HG03103 (cell line): ENCODE results near the gene GLUL.
"Not testable (repeated sequence)": the region's sequence is repeated elsewhere in the genome, so short reads cannot be mapped to it uniquely, and the experiment has no call there.

Experiments used
- ATAC-seq: cut with Tn5 transposase; IDR thresholded peaks from one replicate; pipeline ENCODE4 v1.9.1; 2021; ENCODE audit warnings: low read depth; ENCODE audit not compliant: unreplicated experiment

GLUL gene

GRCh38 chr1:182395906-182396305, 4.3 kb upstream of the GLUL start:
- ATAC-seq = no peak

DNA sequence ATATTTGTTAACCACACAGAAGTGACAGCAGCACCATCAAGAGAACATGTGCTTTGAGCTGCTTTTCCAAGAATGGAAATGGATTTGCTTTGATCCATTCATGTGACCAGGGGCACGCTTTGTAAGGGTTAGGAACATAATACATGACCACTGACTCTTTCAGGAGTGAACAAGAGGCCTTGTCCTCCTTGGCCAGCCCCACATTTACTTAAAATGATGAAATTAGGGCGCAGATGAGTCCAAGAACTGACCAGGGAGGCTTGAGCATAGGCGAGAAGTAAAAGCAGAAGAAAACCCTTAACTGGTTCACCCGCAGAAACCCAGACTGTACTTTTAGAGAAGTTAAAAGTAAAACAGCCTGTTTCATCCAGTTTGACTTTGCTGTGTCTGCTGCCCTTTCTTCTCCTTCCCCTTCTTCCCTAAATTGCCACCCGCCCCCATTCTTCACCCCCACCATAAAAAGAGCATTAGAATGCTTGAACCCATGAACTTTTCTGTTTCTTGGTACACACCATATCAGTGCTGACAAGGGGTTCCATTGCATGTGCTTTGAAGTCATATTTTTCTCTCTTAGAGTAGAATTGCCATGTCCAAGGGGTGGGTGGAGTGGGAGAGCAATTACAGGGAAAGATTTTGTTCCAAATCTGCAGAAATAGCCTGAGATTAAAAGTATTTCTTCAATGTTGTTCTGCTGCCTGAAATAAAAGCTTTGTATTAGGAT, 2.6 kb upstream of the GLUL start:
- no peak for ATAC-seq

GRCh38 chr1:182392050-182393028, 749 bp upstream of the GLUL start:
- peak; percentile 2 for ATAC-seq

- ATAC-seq = no peak
Observed at GRCh38 chr1:182391028-182391361, 595 bp downstream of the GLUL start.

DNA sequence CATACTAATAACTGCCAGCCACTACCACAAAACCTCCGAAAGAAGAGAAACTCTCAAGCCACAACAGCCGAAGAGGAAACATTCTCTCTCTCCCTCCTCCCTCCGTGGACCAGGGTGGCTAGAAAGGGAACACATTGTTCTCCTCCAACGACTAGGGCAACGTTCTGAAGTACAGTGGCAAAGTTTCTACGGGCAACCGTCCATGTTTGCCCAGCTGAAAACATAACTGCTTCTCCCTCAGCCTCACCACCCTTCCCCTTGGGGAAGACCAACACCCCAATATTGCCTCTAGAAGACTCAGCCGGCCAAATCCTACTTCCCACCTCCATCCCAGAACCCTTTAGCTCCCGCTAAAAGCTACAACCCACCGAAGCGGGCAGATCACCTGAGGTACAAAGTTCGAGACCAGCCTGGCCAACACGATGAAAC, 2.0 kb downstream of the GLUL start:
- ATAC-seq = no peak

DNA sequence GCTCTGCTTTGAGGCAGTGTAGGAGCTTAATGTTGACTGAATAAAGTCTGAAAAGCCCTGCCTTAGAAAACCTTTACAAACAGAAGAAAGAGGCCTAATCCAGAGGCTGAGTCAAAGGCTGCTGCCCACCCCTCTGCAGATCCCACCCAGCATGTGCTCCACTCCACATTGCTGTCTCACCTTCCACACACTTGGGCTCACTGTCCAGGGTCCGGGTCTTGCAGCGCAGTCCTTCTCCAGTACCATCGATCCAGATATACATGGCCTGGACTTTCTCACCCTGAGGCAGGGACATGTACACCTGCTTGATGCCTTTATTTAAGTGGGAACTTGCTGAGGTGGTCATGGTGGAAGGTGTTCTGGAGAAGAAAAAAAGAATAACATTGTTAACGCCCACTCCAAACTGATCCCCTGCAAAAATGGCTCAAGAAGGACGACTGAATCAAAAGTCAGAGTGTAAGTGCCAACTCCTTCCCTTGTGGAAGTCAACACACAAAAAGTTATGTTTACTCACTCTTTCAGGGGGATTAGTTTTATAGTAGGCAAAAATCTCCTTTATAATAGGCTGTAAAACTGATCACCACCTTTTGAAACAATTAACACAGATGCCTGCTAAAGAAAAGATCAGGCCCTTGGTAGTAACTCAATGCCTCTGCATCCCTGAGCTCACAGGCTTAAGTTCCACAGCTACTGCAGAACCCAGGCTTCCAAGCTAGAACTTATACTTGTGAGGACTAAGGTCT, 3.0 kb downstream of the GLUL start:
- no peak for ATAC-seq

DNA sequence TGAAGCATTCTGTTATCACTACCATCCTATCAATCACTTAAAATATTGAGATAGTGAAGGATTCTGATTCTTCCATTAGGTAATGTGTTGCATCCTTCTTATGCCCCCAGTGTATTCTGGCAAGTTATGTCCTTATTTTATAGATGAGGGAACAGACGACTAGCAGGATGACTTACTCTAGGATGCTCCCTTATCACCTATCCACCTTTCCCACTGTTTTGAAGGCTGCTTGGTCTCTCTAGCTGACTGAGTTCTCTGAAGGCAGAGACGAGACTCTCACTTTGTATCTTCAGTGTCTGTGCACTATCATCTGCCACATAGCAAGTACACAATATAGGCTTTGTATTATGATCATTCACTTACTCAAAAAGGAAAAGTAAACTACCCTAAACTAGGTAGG, 4.0 kb downstream of the GLUL start:
- ATAC-seq = no peak

DNA sequence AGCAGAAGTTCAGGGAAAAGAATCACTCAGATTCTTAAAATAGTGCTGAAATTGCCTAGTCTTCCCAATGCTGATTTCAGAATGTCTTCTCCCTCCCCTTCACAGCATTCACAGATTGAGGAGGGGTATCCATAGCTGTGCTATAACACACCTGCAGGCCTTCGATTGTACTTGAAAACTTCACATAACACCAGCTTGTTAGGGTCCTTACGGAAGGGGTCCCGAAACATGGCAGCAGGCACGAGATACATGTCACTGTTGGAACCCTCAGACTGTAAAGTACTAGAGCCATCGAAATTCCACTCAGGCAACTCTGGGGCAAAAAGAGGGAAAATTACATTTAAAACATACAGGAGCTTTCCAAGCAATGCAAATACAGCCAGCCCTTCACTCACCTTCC, 4.6 kb downstream of the GLUL start:
- no peak for ATAC-seq

DNA sequence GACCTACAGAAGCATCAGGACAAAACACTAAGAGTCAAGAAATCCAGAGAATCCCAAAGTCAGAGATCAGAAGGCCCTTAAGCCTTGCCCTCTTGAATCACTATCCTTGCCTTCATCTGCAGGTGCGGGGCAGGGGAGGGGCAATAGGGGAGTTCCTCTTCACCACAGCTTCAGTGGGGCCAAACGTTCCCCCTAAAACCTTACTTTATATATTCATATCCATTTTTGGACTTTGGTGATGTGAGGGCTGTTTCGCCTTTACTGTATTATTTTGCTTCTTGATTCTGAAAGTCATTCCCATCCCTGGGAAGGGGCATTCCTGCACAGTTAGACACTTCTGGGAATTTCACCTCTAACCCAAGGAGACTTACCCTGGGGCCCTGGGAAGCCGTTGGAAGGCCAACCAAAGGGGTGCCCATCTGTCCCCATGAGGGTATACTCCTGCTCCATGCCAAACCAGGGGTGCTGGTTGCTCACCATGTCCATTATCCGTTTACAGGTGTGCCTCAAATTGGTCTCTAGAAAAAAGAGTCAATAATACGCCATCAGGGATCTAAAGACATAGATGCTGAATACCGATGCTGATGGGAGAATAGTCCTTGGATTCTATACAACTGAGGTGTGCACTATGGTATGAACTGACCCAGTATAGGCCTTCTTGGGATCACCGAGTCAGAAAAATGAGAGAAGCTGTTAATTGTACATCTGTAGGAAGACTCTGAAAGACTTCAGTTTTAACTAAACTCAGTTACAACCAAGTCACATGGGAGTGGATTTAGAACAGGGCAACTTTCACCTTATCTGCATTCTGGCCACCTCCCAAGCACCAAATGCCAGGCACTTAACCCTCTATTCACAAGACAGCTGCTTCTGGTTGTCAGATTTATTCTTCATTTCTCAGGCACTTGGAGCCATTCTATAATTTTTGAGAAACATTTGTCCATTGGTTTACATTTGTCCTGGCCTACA, 5.4 kb downstream of the GLUL start:
- ATAC-seq = no peak

DNA sequence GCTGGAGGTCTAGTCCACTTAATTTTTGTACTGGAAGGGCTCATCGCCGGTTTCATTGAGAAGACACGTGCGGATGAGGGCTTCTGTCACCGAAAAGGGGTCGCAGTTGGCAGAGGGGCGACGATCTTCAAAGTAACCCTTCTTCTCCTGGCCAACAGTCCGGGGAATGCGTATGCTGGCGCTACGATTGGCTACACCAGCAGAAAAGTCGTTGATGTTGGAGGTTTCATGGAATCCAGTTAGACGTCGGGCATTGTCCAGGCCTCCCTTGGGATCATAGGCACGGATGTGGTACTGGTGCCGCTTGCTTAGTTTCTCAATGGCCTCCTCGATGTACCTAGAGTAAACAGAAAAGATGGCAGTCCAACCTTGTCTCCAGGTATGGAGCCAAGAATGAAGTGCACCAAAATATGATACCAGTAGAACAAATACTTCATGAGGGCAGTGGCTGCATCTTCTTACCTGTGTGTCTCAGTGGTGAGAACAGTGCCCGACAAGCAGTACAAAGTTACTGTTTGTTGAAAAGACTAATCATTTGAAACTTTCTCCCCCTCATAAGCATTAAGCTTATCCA, 7.1 kb downstream of the GLUL start:
- ATAC-seq = no peak

- no peak for ATAC-seq
Observed at GRCh38 chr1:182383934-182384333, 7.7 kb downstream of the GLUL start.

DNA sequence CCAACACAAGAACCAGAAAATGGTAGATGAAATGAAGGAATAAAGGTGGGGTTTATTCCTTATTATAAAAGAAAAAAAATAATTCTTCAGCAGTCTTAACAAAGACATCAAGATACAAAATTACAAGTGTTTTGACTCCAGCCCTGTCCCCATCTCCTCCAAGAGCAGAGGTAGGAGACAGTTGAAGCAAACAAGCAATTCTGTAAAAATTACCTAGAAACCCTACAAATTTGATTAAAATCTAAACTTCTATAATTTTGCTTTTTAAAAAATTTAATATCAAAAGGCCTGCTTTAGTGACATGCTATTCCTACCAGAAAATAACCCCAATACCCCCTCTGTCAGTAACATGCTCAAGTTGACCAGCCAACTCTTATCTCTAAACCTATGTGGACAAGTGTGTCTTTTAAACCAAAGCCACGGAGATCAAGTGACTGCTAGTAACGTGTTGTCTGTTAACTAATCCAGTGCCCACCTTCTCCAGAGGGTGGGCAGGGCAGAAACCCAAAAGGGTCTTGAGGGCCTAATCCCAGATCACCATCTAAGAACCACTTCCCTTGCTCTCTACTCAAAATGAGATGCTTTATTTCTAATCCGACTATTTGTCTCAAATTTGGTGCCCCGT, 8.4 kb downstream of the GLUL start:
- no peak for ATAC-seq

GRCh38 chr1:182381962-182382819, 9.4 kb downstream of the GLUL start:
- ATAC-seq = no peak

DNA sequence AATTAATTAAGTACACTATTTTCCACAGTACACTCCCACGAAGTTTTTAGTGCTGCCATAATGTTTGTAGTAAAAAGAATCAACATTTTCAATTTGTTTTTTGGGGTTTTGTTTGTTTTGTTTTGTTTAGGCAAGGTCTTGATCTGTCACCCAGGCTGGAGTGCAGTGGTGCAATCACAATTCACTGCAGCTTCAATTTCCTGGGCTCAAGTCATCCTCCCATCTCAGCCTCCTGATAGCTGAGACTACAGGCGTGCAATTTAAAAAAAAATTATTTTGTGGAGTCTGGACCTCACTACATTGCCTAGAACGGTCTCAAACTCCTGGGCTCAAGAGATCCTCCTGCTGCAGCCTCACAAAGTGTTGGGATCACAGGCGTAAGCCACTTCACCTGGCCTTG, 11.4 kb downstream of the GLUL start:
- ATAC-seq = no peak

- ATAC-seq = not testable (repeated sequence)
Observed at GRCh38 chr1:182379781-182380180, 11.8 kb downstream of the GLUL start.

DNA sequence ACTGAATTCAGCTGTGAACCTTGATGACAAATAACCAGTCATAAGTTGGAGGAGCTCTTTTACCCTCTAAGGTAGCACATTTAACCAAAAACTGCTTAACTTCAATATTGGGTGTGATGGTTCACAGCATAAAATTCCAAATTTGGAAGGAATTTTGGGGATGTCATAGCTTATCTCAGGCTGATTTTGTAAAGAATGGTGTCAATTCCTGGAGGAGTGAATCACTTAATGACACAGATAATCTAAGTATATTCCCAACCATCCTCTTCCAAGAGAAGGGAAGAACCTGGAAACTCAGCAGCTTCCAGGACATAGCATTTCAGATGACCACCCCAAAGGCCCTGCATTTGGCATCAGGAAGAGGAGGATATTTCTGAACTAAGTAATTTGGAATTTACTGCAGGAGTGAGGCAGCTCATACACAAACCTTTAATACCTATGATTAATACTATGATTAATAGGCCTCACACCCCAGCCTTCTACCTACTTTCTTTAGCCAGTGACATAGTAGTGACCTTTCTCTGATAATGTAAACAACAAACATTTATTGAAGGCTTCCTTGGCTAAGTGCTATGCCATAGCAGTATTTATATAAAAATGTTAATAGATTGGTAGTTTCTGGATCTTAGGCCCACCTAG, 14.5 kb downstream of the GLUL start:
- ATAC-seq = no peak

- ATAC-seq = no peak
Observed at GRCh38 chr1:182374101-182374834, 17.3 kb downstream of the GLUL start.
